Lower leg skin (tissue), 3 donors: Measurements from ENCODE around the gene SLC15A1.

Experiments
- POLR2A ChIP-seq, 2 donors: fragments of 450-650 bp; IDR thresholded peaks; one replicate each; pipeline ENCODE4 v1.6.1; 2016 to 2017; ENCODE audit warnings: antibody characterized with exemption in 2 of 2, mild to moderate bottlenecking in 1 of 2, moderate library complexity in 1 of 2
- TF ChIP-seq, protein P1 (sequence below), 3 donors: fragments of 450-650 bp; IDR thresholded peaks; one replicate each; pipeline ENCODE4 v1.5.1; 2016; ENCODE audit warnings: antibody characterized with exemption in 3 of 3, mild to moderate bottlenecking in 3 of 3, moderate library complexity in 2 of 3

DNA sequence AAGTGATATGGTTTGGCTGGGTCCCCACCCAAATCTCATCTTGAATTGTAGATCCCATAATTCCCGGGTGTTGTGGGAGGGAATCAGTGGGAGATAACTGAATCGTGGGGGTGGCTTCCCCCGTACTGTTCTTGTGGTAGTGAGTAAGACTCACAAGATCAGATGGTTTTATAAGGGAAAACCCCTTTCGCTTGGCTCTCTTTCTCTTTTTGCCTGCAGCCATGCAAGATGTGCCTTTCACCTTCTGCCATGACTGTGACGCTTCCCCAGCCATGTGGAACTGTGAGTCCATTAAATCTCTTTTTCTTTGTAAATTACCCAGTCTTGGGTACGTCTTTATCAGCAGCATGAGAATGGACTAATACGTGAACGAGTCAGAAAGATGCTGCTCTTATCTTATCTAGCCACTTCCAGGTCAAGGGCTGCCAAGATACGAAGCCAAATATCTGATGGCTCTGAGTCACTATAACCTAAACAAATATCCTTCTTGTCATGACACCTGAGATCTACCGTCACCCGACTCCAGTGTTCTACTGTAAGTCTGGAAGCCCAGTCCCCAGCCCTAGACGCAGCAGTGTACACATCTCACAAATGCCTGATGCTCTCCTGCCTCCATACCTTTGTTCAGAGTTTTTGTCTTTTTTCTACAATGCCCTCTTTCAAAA lies 45.9 kb downstream of the SLC15A1 start:
- TF ChIP-seq, protein P1, sequence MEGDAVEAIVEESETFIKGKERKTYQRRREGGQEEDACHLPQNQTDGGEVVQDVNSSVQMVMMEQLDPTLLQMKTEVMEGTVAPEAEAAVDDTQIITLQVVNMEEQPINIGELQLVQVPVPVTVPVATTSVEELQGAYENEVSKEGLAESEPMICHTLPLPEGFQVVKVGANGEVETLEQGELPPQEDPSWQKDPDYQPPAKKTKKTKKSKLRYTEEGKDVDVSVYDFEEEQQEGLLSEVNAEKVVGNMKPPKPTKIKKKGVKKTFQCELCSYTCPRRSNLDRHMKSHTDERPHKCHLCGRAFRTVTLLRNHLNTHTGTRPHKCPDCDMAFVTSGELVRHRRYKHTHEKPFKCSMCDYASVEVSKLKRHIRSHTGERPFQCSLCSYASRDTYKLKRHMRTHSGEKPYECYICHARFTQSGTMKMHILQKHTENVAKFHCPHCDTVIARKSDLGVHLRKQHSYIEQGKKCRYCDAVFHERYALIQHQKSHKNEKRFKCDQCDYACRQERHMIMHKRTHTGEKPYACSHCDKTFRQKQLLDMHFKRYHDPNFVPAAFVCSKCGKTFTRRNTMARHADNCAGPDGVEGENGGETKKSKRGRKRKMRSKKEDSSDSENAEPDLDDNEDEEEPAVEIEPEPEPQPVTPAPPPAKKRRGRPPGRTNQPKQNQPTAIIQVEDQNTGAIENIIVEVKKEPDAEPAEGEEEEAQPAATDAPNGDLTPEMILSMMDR (IDR thresholded peaks at IDR 0.05): no peak
- TF ChIP-seq POLR2A (IDR thresholded peaks at IDR 0.05): no peak
